GM12878 (cell line): ENCODE measurements around the gene MYOM1.

Source experiments
- BRCA1 ChIP-seq: IDR thresholded peaks from 2 replicates; pipeline ENCODE4 v1.6.1; 2011; ENCODE audit warnings: low read depth, low read length, improper control_type of control experiment
- CREB1 ChIP-seq: IDR thresholded peaks from 2 replicates; pipeline ENCODE4 v1.6.1; 2012; ENCODE audit warnings: low read depth, mild to moderate bottlenecking, inconsistent platforms
- EZH2 ChIP-seq: IDR thresholded peaks from 2 replicates; pipeline ENCODE4 v1.6.1; 2012; ENCODE audit warnings: low read depth, mild to moderate bottlenecking, control low read depth, inconsistent platforms, low read length, borderline replicate concordance; ENCODE audit not compliant: control insufficient read depth
- MEF2A ChIP-seq: IDR thresholded peaks from 2 replicates; pipeline ENCODE4 v1.6.1; 2011; ENCODE audit warnings: low read depth, mild to moderate bottlenecking, low read length, moderate library complexity; ENCODE audit not compliant: insufficient read depth
- NRF1 ChIP-seq: conservative IDR thresholded peaks from 2 replicates; pipeline ENCODE4 v1.6.1; 2011; ENCODE audit warnings: mild to moderate bottlenecking, low read depth, low read length, improper control_type of control experiment
- POLR2AphosphoS2 ChIP-seq: IDR thresholded peaks from 2 replicates; pipeline ENCODE4 v1.6.1; 2011; ENCODE audit warnings: low read depth, mild to moderate bottlenecking, low read length, improper control_type of control experiment, moderate library complexity
- POLR2AphosphoS5 ChIP-seq: IDR thresholded peaks from 2 replicates; pipeline ENCODE4 v1.6.1; 2011; ENCODE audit warnings: mild to moderate bottlenecking, low read length, inconsistent platforms
- RAD21 ChIP-seq: IDR thresholded peaks from 2 replicates; pipeline ENCODE4 v1.6.1; 2011; ENCODE audit warnings: mild to moderate bottlenecking, low read depth, low read length, moderate library complexity; ENCODE audit not compliant: insufficient read depth
- YY1 ChIP-seq: IDR thresholded peaks from 2 replicates; pipeline ENCODE4 v1.6.1; 2011; ENCODE audit warnings: low read depth, mild to moderate bottlenecking, low read length
- ZBED1 ChIP-seq: IDR thresholded peaks from 2 replicates; pipeline ENCODE4 v1.6.1; 2016; ENCODE audit warnings: borderline replicate concordance
- TF ChIP-seq, protein P1 (sequence below), 3 experiments: IDR thresholded peaks in 2 of 3; conservative IDR thresholded peaks in 1 of 3; 2 replicates each; pipeline ENCODE4 v1.5.1; 2011; ENCODE audit warnings: low read depth in 3 of 3, low read length in 3 of 3, mild to moderate bottlenecking in 3 of 3, control low read depth in 2 of 3, moderate library complexity in 2 of 3, inconsistent platforms in 1 of 3, mixed read lengths in 1 of 3; ENCODE audit not compliant: control insufficient read depth in 2 of 3, insufficient read depth in 1 of 3; ENCODE audit errors: extremely low read depth in 1 of 3
- TF ChIP-seq, protein P2 (sequence below): IDR thresholded peaks from 2 replicates; pipeline ENCODE4 v1.6.1; 2012; ENCODE audit warnings: mild to moderate bottlenecking, low read depth, low read length
- TF ChIP-seq, protein P3 (sequence below): fragments of 450-650 bp; IDR thresholded peaks from 2 replicates; pipeline ENCODE4 v1.6.1; 2017; ENCODE audit warnings: mild to moderate bottlenecking, low read depth, inconsistent platforms; ENCODE audit not compliant: poor library complexity, severe bottlenecking
- TF ChIP-seq, protein P4 (sequence below): fragments of 450-650 bp; formaldehyde crosslinking; IDR thresholded peaks from 2 replicates; pipeline ENCODE4 v1.5.0; 2022; ENCODE audit warnings: mild to moderate bottlenecking, missing genetic modification characterization

DNA sequence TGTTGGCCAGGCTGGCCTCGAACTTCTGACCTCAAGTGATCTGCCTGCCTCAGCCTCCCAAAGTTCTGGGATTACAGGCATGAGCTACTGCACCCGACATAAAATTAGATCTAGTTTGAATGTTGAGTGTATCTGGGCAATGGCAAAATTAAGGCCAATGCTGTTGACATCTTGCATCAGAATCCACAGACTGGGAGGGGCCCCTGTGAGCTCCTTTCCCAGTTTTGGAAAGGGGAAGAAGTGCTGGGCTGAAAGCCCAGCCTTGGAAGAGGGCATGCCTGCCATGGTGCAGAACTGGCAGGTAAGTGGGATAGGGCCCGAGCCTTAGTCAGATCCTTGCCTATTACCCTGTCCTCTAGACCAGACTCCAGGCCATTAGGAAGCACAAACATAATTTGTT, 4.5 kb upstream of the MYOM1 start:
- no peak for TF ChIP-seq CREB1
- TF ChIP-seq, protein P1, sequence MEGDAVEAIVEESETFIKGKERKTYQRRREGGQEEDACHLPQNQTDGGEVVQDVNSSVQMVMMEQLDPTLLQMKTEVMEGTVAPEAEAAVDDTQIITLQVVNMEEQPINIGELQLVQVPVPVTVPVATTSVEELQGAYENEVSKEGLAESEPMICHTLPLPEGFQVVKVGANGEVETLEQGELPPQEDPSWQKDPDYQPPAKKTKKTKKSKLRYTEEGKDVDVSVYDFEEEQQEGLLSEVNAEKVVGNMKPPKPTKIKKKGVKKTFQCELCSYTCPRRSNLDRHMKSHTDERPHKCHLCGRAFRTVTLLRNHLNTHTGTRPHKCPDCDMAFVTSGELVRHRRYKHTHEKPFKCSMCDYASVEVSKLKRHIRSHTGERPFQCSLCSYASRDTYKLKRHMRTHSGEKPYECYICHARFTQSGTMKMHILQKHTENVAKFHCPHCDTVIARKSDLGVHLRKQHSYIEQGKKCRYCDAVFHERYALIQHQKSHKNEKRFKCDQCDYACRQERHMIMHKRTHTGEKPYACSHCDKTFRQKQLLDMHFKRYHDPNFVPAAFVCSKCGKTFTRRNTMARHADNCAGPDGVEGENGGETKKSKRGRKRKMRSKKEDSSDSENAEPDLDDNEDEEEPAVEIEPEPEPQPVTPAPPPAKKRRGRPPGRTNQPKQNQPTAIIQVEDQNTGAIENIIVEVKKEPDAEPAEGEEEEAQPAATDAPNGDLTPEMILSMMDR (IDR thresholded peaks at IDR 0.05 in 2 of 3, conservative IDR thresholded peaks at IDR 0.05 in 1 of 3; ENCODE audit: control insufficient read depth in 2 of 3, extremely low read depth in 1 of 3, insufficient read depth in 1 of 3, low read depth in 3 of 3, low read length in 3 of 3), result no peak
- TF ChIP-seq, protein P2, sequence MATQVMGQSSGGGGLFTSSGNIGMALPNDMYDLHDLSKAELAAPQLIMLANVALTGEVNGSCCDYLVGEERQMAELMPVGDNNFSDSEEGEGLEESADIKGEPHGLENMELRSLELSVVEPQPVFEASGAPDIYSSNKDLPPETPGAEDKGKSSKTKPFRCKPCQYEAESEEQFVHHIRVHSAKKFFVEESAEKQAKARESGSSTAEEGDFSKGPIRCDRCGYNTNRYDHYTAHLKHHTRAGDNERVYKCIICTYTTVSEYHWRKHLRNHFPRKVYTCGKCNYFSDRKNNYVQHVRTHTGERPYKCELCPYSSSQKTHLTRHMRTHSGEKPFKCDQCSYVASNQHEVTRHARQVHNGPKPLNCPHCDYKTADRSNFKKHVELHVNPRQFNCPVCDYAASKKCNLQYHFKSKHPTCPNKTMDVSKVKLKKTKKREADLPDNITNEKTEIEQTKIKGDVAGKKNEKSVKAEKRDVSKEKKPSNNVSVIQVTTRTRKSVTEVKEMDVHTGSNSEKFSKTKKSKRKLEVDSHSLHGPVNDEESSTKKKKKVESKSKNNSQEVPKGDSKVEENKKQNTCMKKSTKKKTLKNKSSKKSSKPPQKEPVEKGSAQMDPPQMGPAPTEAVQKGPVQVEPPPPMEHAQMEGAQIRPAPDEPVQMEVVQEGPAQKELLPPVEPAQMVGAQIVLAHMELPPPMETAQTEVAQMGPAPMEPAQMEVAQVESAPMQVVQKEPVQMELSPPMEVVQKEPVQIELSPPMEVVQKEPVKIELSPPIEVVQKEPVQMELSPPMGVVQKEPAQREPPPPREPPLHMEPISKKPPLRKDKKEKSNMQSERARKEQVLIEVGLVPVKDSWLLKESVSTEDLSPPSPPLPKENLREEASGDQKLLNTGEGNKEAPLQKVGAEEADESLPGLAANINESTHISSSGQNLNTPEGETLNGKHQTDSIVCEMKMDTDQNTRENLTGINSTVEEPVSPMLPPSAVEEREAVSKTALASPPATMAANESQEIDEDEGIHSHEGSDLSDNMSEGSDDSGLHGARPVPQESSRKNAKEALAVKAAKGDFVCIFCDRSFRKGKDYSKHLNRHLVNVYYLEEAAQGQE, result no peak
- no peak for TF ChIP-seq POLR2AphosphoS2
- TF ChIP-seq ZBED1, result no peak
- TF ChIP-seq, protein P3, sequence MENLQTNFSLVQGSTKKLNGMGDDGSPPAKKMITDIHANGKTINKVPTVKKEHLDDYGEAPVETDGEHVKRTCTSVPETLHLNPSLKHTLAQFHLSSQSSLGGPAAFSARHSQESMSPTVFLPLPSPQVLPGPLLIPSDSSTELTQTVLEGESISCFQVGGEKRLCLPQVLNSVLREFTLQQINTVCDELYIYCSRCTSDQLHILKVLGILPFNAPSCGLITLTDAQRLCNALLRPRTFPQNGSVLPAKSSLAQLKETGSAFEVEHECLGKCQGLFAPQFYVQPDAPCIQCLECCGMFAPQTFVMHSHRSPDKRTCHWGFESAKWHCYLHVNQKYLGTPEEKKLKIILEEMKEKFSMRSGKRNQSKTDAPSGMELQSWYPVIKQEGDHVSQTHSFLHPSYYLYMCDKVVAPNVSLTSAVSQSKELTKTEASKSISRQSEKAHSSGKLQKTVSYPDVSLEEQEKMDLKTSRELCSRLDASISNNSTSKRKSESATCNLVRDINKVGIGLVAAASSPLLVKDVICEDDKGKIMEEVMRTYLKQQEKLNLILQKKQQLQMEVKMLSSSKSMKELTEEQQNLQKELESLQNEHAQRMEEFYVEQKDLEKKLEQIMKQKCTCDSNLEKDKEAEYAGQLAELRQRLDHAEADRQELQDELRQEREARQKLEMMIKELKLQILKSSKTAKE, result no peak
- TF ChIP-seq BRCA1, result no peak
- no peak for TF ChIP-seq NRF1
- no peak for TF ChIP-seq YY1
- TF ChIP-seq POLR2AphosphoS5, result no peak
- TF ChIP-seq, protein P4, sequence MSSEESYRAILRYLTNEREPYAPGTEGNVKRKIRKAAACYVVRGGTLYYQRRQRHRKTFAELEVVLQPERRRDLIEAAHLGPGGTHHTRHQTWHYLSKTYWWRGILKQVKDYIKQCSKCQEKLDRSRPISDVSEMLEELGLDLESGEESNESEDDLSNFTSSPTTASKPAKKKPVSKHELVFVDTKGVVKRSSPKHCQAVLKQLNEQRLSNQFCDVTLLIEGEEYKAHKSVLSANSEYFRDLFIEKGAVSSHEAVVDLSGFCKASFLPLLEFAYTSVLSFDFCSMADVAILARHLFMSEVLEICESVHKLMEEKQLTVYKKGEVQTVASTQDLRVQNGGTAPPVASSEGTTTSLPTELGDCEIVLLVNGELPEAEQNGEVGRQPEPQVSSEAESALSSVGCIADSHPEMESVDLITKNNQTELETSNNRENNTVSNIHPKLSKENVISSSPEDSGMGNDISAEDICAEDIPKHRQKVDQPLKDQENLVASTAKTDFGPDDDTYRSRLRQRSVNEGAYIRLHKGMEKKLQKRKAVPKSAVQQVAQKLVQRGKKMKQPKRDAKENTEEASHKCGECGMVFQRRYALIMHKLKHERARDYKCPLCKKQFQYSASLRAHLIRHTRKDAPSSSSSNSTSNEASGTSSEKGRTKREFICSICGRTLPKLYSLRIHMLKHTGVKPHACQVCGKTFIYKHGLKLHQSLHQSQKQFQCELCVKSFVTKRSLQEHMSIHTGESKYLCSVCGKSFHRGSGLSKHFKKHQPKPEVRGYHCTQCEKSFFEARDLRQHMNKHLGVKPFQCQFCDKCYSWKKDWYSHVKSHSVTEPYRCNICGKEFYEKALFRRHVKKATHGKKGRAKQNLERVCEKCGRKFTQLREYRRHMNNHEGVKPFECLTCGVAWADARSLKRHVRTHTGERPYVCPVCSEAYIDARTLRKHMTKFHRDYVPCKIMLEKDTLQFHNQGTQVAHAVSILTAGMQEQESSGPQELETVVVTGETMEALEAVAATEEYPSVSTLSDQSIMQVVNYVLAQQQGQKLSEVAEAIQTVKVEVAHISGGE (CRISPR knock-in tag), result no peak
- TF ChIP-seq MEF2A, result no peak
- TF ChIP-seq EZH2, result no peak
- TF ChIP-seq RAD21, result no peak
